PC-9 (cell line): ENCODE data around the gene MEI4.

Experiments used
- EZH2 ChIP-seq: fragments of 200-600 bp; sonication (generic); IDR thresholded peaks from 2 replicates; pipeline ENCODE4 v1.8.0; 2017; ENCODE audit warnings: antibody characterized with exemption, low read depth
- TF ChIP-seq, protein P1 (sequence below): fragments of 200-600 bp; sonication (generic); conservative IDR thresholded peaks from 2 replicates; pipeline ENCODE4 v1.6.1; 2017; ENCODE audit warnings: mixed run types, antibody characterized with exemption, mild to moderate bottlenecking, moderate library complexity

DNA sequence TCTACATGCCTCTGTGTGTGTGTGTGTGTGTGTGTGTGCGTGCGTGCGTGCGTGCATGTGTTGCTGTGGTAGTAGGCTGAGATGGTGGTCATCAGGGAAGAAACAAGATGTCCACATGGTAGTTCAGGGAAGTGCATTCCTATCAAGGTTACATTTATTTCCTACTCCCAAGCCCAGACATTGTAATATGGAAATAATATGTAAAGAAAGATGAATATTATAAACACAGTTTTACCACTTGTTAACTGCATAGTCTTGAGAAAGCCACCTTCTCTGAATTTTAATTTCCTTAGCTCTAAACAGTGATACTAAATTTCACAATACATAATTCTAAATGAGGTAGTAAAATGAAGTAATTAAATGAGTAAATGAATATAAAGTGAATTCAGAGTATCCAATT lies 14.0 kb downstream of the MEI4 start:
- TF ChIP-seq, protein P1, sequence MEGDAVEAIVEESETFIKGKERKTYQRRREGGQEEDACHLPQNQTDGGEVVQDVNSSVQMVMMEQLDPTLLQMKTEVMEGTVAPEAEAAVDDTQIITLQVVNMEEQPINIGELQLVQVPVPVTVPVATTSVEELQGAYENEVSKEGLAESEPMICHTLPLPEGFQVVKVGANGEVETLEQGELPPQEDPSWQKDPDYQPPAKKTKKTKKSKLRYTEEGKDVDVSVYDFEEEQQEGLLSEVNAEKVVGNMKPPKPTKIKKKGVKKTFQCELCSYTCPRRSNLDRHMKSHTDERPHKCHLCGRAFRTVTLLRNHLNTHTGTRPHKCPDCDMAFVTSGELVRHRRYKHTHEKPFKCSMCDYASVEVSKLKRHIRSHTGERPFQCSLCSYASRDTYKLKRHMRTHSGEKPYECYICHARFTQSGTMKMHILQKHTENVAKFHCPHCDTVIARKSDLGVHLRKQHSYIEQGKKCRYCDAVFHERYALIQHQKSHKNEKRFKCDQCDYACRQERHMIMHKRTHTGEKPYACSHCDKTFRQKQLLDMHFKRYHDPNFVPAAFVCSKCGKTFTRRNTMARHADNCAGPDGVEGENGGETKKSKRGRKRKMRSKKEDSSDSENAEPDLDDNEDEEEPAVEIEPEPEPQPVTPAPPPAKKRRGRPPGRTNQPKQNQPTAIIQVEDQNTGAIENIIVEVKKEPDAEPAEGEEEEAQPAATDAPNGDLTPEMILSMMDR, result no peak
- no peak for TF ChIP-seq EZH2
